HG03103 (cell line): Measurements from ENCODE around the gene RTP2.

Source experiments
- ATAC-seq: cut with Tn5 transposase; IDR thresholded peaks from one replicate; pipeline ENCODE4 v1.9.1; 2021; ENCODE audit warnings: low read depth; ENCODE audit not compliant: unreplicated experiment

Gene RTP2

DNA sequence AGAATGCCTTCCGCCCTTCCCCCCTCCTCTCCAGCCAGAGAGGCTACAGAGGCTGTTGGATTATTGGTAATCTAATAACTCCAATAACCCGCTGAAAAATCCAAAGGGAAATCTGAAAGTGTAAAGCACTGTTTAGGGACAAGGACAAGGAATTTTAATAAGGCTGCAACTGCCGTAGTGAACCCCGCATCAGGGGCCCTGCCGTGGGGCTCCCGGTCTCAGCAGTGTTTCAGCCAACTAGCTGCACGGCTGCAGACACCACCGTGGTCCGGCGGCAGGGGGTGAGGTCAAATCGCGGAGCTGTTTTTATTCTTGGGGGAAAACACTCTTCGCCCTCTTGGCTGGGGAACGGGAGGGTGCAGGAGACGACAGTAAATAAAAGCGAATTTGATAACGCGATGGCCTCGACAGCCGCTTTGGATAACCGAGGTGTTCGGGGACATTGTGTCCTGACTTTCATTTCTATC, 36.8 kb upstream of the RTP2 start:
- no peak for ATAC-seq

DNA sequence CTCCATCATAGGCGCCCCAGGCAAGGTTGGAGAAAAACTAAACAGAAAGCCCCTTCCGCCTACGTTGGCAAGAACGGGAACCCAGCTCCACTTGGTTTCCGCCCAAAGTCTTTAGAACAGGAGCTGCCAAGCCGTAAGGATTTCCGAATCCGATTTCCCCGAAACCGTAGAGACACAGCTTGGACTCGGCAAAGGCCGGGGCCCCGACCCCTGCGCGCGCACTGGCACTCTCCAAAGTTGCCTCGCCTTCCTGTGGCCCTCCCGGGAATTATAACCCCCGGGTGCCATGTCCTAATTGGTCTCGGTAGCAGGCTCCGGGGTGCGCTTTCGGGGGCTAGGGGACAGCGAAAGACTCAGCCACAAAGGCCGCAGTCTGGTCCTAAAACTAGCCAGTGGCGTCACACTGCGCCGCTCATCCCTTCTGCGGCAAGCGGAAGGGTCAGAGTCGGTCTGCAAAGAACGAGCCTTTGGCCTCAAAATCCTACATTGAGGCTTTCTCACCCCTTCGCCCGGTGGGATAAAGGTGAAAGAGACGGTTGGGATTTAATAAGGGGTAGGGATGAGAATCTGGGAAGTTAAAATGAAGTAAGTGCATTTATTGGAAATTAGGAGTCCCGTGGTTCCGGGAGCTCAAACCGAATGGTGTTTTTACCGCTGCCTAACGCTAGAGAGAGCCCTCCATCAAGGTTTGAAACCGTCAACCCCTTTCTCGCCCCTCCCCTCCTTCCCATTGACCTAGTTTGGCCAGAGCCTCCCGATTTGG, 36.2 kb upstream of the RTP2 start:
- peak; percentile 67 for ATAC-seq

DNA sequence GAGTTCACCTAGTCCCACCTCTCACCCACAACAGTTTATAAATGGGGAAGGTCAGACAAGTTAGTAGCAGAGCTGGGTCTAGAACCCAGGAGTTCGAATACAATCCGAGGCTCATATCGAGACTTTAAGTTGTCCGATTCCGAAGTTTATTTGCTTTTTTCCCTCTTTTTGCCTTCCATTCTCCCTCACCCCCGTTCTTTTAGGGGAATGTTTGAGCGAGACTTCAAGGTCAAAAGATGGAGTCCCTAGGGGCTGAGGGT, 35.6 kb upstream of the RTP2 start:
- no peak for ATAC-seq

DNA sequence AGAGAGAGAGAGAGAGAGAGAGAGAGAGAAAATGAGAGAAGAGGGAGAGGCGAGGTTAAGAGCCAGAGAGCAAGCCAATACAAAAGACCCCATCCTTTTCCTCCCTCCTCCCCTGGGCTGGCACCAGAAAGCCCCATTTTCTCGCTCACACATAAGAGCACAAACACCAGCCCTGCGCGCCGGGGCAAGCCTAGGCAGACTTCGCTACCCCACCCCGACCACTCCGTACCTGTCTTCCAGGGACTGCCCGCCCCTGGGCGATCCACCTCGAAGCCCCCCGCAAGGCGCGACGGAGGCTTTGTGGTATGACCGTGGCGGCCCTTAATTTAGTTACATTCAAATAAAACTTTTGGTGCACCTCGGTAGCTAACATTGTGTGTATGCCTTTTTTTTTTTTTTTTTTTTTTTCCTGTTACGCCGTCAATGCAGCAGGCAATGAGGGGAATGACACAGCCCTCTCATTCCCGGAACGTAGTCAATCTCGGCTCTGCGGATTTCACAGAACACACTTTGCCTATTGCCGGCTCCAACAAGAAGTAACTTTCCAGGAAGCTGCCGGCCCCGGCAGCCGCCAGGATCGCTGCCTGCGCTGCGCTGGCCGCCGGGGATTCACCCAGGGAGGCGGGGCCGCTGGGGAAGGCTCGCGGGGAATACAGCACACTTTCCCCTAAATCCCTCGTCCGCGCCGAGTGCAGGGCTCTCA, 35.2 kb upstream of the RTP2 start:
- ATAC-seq: no peak

DNA sequence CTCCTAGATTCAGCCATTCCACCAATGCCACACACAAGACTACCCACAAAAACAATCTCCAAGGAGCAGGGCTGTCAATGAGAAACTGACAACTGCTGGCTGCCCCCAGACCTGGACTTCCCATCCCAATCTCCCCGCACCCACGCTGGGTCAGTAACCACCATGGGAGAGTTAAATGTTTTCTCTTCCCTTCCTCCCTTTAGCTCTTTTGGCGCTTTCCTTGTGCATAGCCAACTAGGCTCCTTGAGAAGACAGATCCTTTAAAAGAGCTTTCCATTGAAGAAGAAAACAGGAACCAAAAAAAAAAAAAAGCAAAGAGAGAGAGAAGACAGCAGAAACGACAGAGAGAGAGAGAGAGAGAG, 34.6 kb upstream of the RTP2 start:
- ATAC-seq: no peak

DNA sequence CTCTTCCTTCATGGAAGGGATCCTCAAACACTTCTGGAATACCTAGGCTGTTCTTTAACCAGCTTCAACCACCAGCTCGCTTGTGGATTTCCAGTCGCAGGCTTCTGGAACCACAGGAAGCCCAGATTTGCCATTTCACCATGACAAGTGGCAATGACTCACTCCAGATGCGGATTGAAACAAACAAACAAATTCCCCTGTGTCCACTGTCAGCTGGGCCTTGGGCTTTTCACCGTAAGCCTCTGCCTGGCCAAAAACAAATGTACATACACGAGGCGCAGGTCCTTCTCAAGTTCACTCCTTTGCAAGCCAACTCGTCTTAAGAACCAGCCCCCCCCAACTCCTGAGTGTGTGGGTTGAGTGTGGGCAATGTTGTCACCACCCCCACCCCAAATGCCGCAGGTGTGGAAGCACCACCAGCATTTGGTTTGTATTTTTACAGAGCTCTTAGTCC, 34.1 kb upstream of the RTP2 start:
- ATAC-seq: no peak

DNA sequence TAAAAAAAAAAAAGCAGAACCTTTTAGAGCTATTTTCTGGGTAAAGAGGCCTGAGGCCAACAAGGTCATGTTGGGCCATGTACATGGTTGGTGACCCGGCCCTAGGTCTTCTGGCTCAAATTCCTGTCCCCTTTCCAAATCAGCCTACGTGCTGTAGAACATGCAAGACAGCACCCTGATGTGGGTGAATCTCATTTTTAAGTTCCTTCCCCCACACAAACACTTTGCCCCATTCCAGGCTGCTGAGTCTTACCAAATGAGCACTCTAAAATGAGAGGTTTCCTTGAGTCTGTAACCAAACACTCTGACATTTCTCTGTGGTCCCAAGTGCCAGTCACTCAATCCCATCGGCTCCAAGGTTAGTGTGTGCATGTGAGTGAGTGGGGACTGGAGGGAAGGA, 33.5 kb upstream of the RTP2 start:
- no peak for ATAC-seq

DNA sequence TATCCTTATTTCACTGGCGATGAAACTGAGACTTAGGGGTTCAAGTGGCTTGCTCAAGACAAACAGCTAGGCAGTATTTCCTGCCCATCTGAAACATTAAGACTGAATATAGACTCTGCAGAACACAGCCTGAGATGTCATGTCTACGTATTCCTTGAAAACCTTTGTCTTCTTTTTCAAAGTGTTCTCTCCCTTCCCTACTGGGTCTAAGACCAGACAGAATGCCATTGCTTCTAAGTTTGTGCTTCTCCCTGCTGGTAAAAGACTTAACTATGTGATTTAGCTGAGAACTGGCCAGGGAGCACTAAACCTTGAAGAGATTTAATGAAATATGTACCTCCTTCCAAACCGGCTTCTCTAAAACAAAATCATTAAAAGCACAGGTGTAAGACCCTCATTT, 33.0 kb upstream of the RTP2 start:
- ATAC-seq: no peak

DNA sequence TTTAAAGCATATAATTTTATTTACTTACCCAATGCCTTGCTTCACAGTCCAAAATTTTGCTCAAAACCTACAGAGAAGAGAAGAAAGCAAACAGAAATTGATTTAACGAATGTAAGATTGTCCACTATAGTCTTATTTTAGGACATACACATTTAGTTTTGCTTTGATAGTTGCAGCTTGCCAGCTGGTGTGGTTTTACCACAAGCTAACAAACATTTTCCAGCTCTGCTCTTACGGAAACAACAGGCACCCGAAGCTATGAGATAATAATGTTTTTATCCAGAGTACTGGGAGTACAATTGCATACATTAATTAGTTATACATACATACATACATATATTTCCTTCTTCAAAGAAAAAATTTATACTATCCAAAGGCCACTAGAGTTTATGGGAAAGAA, 32.5 kb upstream of the RTP2 start:
- no peak for ATAC-seq

DNA sequence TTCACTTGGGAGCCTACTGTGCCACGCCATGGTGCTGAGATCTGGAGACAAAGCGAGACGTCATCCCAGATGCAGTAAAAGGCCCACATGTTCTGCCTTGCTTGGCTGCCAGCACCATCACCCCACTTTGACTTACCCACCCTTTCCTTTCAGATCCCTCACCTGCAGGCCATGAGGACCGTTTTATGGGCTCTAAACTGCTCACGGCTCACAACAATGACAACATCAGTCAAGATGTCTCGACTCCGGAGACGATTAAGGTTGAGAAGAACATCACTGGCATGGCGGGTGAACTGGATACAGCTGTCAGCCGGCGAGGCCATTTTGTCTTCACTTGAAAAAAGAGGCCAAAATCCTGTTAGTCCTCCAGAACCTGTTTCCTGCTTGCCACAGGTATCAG, 31.0 kb upstream of the RTP2 start:
- ATAC-seq: no peak

DNA sequence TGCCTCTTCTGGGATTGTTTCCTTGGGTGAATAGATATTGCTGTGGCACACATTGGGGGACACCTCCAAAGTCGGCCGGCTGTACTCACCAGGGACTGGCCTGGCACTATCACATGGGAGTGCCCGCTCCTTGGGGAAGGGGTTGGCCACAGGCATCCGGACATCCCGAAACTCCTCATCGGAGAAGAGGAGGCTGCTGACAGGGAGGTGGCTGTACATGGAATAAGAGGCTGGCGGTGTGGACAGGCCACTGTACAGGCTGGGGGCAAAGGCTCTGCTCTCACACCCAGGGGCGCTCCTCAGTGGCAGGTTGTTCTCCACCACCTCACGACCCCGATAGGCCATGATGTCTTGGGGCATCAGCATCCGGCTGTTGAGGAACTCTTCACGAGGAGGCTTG, 27.2 kb upstream of the RTP2 start:
- ATAC-seq: no peak

DNA sequence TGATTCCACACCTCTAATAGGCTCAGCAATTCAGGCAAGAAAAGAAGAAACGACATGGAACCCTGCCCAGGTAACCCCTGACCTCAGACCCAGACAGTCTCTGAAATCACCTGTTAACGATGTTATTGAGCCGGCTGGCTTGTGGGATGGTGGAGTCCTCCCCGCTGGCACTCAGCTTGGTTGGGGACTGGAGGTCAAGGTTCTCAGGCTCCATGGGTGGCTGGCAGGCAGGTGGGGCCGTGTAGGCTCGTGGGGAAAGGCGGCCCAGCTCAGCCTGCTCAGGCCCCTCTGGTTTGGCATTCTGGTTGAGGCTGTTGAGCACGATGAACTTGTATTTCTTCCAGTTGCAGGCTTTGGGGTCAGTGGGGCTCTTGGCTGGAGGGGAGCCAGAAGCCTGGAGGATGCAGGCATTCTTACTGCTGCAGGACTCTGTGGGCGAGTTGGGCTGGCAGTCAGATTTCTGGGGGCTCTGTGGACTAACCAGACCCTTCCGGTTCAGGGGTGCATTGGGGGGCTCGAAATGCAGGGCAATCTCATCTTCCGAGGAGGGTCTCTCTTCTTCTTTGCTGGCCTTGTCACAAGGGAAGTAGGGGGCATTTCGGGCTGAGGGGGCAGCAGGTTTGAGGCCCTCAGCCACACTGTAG, 26.7 kb upstream of the RTP2 start:
- ATAC-seq: no peak

DNA sequence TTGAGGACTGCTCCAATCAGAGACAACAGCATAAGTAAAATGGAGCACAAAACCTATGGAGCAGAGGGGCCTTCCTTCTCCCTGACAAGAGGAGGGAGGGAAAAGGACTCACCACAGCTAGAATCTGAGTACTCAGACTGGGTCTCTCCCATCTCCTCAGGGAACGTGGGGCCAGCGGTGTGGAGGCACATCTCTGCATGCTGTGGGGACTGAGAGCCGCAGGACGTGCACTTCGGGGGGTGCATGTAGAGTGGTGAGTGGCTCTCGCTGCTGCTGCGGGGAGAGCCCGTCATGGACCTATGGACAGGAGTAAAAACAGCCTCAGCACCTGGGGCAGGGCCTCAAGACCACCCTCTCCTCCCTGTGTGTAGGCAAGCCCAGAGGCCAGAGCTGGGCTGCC, 25.9 kb upstream of the RTP2 start:
- ATAC-seq: no peak

DNA sequence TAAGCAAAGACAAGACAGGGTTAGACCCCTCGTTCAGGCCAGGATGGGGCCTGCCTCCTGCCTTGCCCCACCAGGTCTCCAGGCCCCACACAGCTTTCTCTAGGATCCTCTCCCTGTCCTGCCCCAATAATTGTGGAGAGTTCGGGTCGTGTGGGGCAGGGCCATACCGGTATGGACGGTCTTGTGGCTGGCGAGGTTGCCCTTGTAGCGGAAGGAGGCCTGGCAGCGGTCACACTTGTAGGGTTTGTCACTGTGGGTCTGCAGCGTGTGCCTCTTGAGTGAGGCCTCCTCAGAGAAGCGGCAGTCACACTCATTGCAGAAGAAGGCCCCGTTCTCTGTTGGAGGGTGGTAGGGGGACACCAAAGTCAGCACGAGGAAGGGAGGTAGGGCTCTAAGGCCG, 24.2 kb upstream of the RTP2 start:
- ATAC-seq: no peak

DNA sequence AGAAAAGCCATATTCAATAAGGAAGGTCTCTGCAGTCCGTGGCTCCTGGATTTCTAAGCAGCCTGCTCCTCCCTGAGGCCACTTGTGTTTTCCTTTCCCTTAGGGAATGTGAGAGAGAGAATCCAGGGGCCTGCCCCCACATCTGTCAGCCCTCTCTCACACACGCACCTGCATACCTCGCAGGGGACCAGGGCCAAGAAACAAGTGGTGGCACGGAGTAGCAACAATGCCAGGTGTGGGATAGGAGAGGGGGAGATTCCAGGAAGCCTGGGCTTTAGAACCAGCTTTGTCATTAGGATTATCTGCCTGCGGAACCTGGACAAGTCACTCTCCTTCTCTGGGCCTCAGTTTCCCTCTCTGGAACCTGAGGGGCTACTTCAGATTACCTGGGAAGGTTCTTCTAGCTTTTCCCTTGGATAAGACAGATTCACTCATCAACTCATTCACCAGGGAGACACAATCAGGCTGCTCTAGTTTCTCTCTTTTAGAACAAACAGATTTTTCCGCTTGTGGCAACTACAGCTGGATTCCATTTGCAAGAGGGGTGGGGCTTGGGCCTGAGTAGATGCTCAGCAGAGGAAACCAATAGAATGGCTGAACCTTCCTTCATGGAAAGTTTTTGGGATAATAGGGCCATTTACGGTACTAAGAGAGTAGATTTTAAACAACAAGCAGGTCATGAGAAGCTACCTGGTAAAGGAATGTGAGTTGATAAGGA, 23.5 kb upstream of the RTP2 start:
- ATAC-seq: no peak

DNA sequence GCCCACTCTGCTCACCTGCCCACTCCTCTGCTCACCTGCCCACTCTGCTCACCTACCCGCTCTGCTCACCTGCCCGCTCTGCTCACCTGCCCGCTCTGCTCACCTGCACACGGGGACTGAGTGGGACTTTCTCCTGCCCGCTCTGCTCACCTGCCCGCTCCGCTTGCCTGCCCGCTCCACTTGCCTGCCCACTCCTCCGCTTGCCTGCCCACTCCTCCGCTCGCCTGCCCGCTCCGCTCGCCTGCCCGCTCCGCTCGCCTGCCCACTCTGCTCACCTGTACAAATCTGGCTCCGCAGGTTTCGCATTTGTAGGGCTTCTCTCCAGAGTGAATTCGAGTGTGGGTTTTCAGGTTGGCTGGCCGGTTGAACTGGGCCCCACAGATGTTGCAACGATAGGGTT, 22.9 kb upstream of the RTP2 start:
- no peak for ATAC-seq

DNA sequence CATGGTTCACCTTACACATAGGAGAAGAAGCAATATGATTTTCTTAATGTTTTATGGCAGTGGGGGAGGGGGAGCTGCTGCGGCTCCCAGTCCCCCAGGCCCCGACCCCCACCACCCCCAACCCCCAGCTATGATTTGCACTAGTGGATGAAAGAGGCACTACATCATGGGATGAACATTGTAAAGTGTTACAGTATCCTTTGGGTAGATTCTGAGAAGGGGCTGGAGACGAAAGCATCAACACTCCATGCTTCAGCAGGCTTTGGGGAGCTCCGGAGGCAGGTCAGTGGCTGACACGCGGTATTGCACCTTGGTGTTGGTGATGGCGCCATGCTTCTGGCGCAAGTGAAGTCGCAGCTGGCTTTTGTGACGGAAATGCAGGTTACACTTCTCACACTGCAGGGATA, 19.9 kb upstream of the RTP2 start:
- ATAC-seq: no peak

DNA sequence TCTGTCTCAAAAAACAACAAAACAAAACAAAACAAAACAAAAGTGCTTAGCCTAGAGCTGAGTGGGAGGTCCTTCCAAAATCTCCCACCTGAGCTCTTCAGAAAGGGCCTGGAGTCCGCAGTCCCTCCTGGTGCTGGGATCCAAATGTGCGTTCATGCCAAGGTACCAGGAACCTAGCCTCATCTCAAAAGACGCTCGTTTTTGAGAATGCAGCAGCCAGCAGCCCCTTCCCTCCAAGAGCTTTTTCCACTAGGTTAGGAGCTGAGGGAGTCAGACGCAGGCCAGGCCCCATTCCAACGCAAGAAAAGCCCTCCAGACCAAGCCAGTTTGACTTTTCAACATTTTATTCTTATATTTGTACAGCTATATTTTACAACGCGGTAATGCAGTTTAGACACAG, 18.7 kb upstream of the RTP2 start:
- ATAC-seq: no peak

DNA sequence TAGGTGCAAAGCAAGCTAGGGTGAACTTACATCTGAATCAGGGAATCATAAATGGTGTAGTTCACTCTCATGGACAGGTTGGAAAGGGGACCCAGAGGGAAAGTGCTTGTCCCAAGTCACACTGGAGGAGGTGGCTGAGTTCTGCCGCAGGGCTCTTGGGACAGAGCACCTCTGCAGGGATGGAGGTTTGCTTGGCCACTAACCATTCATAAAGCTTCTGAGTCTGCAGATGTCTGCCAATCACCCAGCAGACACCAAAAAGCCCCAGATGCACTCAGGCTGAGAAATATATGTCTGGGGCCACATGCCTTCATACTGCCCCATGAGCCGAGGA, 17.9 kb upstream of the RTP2 start:
- ATAC-seq: no peak

DNA sequence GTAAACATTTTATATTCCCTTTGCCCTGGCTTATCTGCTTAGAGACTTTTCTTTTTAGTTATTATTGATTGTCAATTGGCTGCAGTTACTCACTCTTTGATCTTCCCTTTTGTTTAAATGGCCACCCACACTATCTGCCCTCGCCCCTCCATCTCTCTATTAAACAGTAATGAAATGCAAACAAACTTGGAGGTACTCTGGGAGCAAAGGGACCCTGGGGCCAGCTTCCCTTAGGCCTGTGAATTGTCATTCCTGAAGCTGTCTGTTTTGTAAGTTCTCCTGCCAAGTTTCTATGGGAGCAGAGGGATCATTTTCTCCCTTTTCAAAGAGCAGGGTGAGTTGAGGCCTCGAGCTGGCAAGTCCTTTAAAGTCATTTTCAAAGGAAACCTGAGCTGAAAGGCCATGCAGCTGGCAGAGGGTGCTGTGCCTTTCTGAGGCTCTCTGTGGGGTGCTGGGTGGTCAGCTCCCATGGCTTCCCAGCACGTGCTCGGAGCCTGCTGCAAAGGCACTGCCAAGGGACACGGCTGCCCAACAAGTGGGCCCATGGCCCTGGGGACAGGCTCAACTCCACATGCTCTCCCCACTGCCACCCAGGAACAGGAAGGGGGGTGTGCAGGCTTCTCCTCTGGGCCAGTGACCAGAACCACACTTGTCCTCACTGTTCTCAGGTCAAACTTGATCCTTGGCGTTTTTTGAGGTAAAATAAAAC, 17.4 kb upstream of the RTP2 start:
- no peak for ATAC-seq

DNA sequence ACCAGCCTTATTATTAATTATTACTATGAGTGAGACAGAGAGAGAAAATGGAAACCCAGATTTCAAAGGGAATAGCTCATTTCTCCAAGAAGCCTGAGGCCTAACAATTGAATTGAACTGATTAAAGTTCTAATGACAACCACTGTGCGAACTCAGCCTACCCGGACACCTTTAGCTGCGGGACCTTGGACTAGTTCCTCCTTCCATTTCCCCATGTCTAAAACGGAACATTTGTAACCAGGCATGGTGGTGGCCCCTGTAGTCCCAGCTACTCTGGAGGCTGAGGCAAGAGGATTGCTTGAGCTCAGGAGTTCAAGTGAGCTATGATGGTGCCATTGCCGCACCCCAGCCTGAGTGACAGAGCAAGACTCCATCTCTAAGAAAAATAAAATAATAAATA, 16.4 kb upstream of the RTP2 start:
- ATAC-seq: no peak
